ENCODE data around the gene SEC23A. TPM values are rescaled to one million over a fixed set of nuclear protein-coding genes. Genes with fewer than 3 reads are reported as not detected.

SEC23A gene
- total RNA-seq, 1 experiment from 2014 or later = 42.0 TPM

- no peaks in the 10 kb centered on the region for H3K9me2 ChIP-seq (ENCODE audit: insufficient read depth)
- H2AFZ ChIP-seq = no peak overlapping the region
- no TSS peak for BruUV-seq (replicated peaks)
- intact Hi-C loops (cut with micrococcal nuclease; ENCODE audit: unreplicated experiment) = no loop called here
- no peaks in the 10 kb centered on the region for H3K27me3 ChIP-seq (ENCODE audit: insufficient read depth, low read depth)
- POLR2A ChIA-PET (ENCODE audit: unreplicated experiment) = no interaction called here
- no peak overlapping the region for H3K27ac ChIP-seq
- no peak for DNase-seq
- no peak for TF ChIP-seq CTCF (conservative IDR thresholded peaks at IDR 0.05)
- TF ChIP-seq EZH2 (IDR thresholded peaks at IDR 0.05; ENCODE audit: low read depth) = no peak
- no peaks in the 10 kb centered on the region for H3F3A ChIP-seq (ENCODE audit: insufficient read depth, low read depth)
- H3K4me1 ChIP-seq (replicated peaks; ENCODE audit: insufficient read depth) = no peaks in the 10 kb centered on the region
- no peaks in the 10 kb centered on the region for H3K36me3 ChIP-seq (ENCODE audit: low read depth)
- no peaks in the 10 kb centered on the region for H3K9me3 ChIP-seq (ENCODE audit: insufficient read depth, low read depth)
- CTCF ChIA-PET = no interaction called here
- no peak overlapping the region for H3K4me2 ChIP-seq
- no peaks in the 10 kb centered on the region for H3K79me2 ChIP-seq (ENCODE audit: low read depth)
- no peaks in the 10 kb centered on the region for H4K20me1 ChIP-seq (ENCODE audit: insufficient read depth)
- no peak overlapping the region for H3K4me3 ChIP-seq
Observed at GRCh38 chr14:38994731-38995130, 108.3 kb downstream of the SEC23A start.

DNA sequence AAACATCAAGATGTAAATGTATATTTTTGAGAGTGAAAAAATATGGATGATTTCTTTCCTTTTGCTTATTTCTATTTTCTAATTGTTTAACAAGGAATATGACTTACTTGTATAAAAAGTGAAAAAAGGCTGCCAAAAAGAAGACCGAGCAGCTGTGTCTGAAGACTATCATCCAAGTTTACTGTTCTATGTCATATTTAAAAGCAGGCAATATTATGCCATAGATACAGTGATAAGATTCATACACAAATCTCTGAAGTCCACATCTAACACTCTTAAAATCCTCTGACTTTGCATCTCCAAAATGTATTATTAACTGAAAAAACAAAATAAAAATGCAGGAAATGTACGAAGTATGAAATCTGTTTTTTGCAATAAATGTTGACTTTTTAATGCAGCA lies 109.1 kb downstream of the SEC23A start:
- TF ChIP-seq EZH2 (IDR thresholded peaks at IDR 0.05; ENCODE audit: low read depth) = no peak
- no peak for TF ChIP-seq CTCF (conservative IDR thresholded peaks at IDR 0.05)

GRCh38 chr14:38992067-38992844 lies 110.8 kb downstream of the SEC23A start:
- Histone ChIP-seq H3K36me3 (ENCODE audit: low read depth) (no peaks in the 10 kb centered on the region), H3K4me1 (replicated peaks; ENCODE audit: insufficient read depth) (no peaks in the 10 kb centered on the region), H3K9me2 (ENCODE audit: insufficient read depth) (no peaks in the 10 kb centered on the region), H4K20me1 (ENCODE audit: insufficient read depth) (no peaks in the 10 kb centered on the region), H3K9me3 (ENCODE audit: insufficient read depth, low read depth) (no peaks in the 10 kb centered on the region), H3K79me2 (ENCODE audit: low read depth) (no peaks in the 10 kb centered on the region), H2AFZ (no peak overlapping the region), H3K4me2 (no peak overlapping the region), H3F3A (ENCODE audit: insufficient read depth, low read depth) (no peaks in the 10 kb centered on the region), H3K27ac (no peak overlapping the region), H3K27me3 (ENCODE audit: insufficient read depth, low read depth) (no peaks in the 10 kb centered on the region), H3K4me3 (no peak overlapping the region)
- intact Hi-C loops (cut with micrococcal nuclease; ENCODE audit: unreplicated experiment) = no loop called here
- DNase-seq = no peak
- CTCF ChIA-PET = no interaction called here
- POLR2A ChIA-PET (ENCODE audit: unreplicated experiment) = interaction anchor here (0.7 kb wide), 1 partner anchor 49 kb away, joined by 5 read pairs; no protein-coding TSS in a partner anchor
- TF ChIP-seq EZH2 (IDR thresholded peaks at IDR 0.05; ENCODE audit: low read depth) = no peak
- no peak for TF ChIP-seq CTCF (conservative IDR thresholded peaks at IDR 0.05)
- BruUV-seq (replicated peaks) = no TSS peak

More for the DNA sequence above, 109.1 kb downstream of the SEC23A start:
- Histone ChIP-seq H3K9me3 (ENCODE audit: insufficient read depth, low read depth) (no peaks in the 10 kb centered on the region), H3K27me3 (ENCODE audit: insufficient read depth, low read depth) (no peaks in the 10 kb centered on the region), H3K4me2 (no peak overlapping the region), H3K4me3 (no peak overlapping the region), H3K79me2 (ENCODE audit: low read depth) (no peaks in the 10 kb centered on the region), H2AFZ (no peak overlapping the region), H3K4me1 (replicated peaks; ENCODE audit: insufficient read depth) (no peaks in the 10 kb centered on the region), H4K20me1 (ENCODE audit: insufficient read depth) (no peaks in the 10 kb centered on the region), H3F3A (ENCODE audit: insufficient read depth, low read depth) (no peaks in the 10 kb centered on the region), H3K27ac (no peak overlapping the region), H3K9me2 (ENCODE audit: insufficient read depth) (no peaks in the 10 kb centered on the region), H3K36me3 (ENCODE audit: low read depth) (no peaks in the 10 kb centered on the region)
- intact Hi-C loops (cut with micrococcal nuclease; ENCODE audit: unreplicated experiment) = no loop called here
- POLR2A ChIA-PET (ENCODE audit: unreplicated experiment) = no interaction called here
- no TSS peak for BruUV-seq (replicated peaks)
- CTCF ChIA-PET = no interaction called here
- DNase-seq = no peak

Data from PC-9 (cell line).